Transverse colon (tissue), 4 donors: ENCODE results near the gene CES2. TPM values are rescaled to one million over a fixed set of nuclear protein-coding genes. Genes with fewer than 3 reads are reported as not detected.
A peak's percentile ranks its signal among the peaks of the same experiment; 100 is the strongest.

Source experiments
- DNase-seq: peaks from one replicate; pipeline ENCODE4 v3.0.0-alpha.2; 2019
- H3K27ac ChIP-seq, 4 donors: fragments of 200-600 bp; sonication (generic); 2 replicates each; pipeline ENCODE4 v1.5.1; 2016 to 2018; ENCODE audit warnings: inconsistent platforms in 4 of 4
- H3K27me3 ChIP-seq: fragments of 200-600 bp; sonication (generic); 2 replicates; pipeline ENCODE4 v1.5.1; 2017; ENCODE audit warnings: inconsistent platforms
- H3K36me3 ChIP-seq, 4 donors: fragments of 200-600 bp; sonication (generic); 2 replicates each; pipeline ENCODE4 v1.5.1; 2017 to 2019; ENCODE audit warnings: inconsistent platforms in 4 of 4
- H3K4me1 ChIP-seq, 4 donors: fragments of 200-600 bp; sonication (generic); 2 replicates each; pipeline ENCODE4 v1.5.1; 2017 to 2020; ENCODE audit warnings: inconsistent platforms in 4 of 4
- H3K4me3 ChIP-seq, 4 donors: fragments of 200-600 bp; sonication (generic); 1 replicate in 1 of 4; 2 replicates in 3 of 4; pipeline versions ENCODE4 v1.5.1 to v1.6.1; 2017 to 2019; ENCODE audit warnings: inconsistent platforms in 4 of 4
- H3K9me3 ChIP-seq, 2 donors: fragments of 200-600 bp; sonication (generic); 2 replicates each; pipeline ENCODE4 v1.5.1; 2017 to 2019; ENCODE audit warnings: inconsistent platforms in 2 of 2
- CTCF ChIP-seq, 5 experiments: fragments of 200-600 bp in 3 of 5; fragments of 450-650 bp in 2 of 5; sonication (generic) in 3 of 5; IDR thresholded peaks; 1 replicate in 2 of 5; 2 replicates in 3 of 5; pipeline ENCODE4 v1.5.1; 2016 to 2017; ENCODE audit warnings: antibody characterized with exemption in 5 of 5, inconsistent platforms in 3 of 5, mild to moderate bottlenecking in 2 of 5, moderate library complexity in 1 of 5
- EP300 ChIP-seq: sonication (generic); formaldehyde crosslinking; IDR thresholded peaks from one replicate; pipeline ENCODE4 v1.6.1; 2017; ENCODE audit warnings: antibody characterized with exemption, low read depth
- POLR2A ChIP-seq: fragments of 450-650 bp; IDR thresholded peaks from one replicate; pipeline ENCODE4 v1.6.1; 2016; ENCODE audit warnings: antibody characterized with exemption, mild to moderate bottlenecking, moderate library complexity
- POLR2AphosphoS5 ChIP-seq, 3 donors: sonication (generic); formaldehyde crosslinking; IDR thresholded peaks; one replicate each; pipeline ENCODE4 v1.6.1; 2016; ENCODE audit warnings: antibody characterized with exemption in 3 of 3
- WGBS, 2 donors: methylation state at CpG; one replicate each; pipeline ENCODE4 v1.1.5; 2018; ENCODE audit warnings: low coverage in 1 of 2; 5-methylcytosine and 5-hydroxymethylcytosine counted together
- in situ Hi-C, 4 donors: fragments of 200-750 bp; cut with MboI; loops; one replicate each; pipeline versions ENCODE4 v1.15.0 to v1.15.1; 2017; ENCODE audit warnings: low sequenced_read_pairs in 3 of 4, low pct_ligation_motif_present in 1 of 4, low pct_unique_long_range_greater_than_20kb in 1 of 4
- intact Hi-C: fragments of 100-400 bp; cut with DNase I; formaldehyde crosslinking; loops from one replicate; pipeline ENCODE4 v1.15.1; 2023; ENCODE audit warnings: low total_unique reads
- total RNA-seq, 4 donors: library from RNA; depleted of rRNA; stranded (reverse); fragments of >200 nt; gene quantifications; one replicate each; pipeline ENCODE4 v1.1.0, GENCODE V29; 2016

The CES2 gene
- total RNA-seq, 4 donors from 2014 or later, result 462 to 1,338 (median 921) TPM

- 83 to 91% methylated on average over 1 to 4 of the region's 5 CpGs for WGBS, 2 donors
- Histone ChIP-seq H3K27me3 (peaks cover 9% of the 10 kb centered on the region), H3K36me3 (no peaks in the 10 kb centered on the region), H3K9me3 (no peaks in the 10 kb centered on the region), H3K4me3 (no peak overlapping the region), H3K27ac (no peak overlapping the region), H3K4me1 (peaks cover 4 to 32% (median 24%) of the 10 kb centered on the region in 4 donors)
- TF ChIP-seq POLR2AphosphoS5 (IDR thresholded peaks at IDR 0.05), result no peak
- TF ChIP-seq EP300, result no peak
- no peak for TF ChIP-seq POLR2A
- no peak for TF ChIP-seq CTCF (IDR thresholded peaks at IDR 0.05)
- DNase-seq, result no peak
- in situ Hi-C loops, result no loop called here
- intact Hi-C loops, result no loop called here
These were observed 15.6 kb upstream of the CES2 start for GRCh38 chr16:66919569-66920298.

GRCh38 chr16:66920299-66920590, 15.1 kb upstream of the CES2 start:
- WGBS, 2 donors, result 60% methylated on average over 2 of the region's 2 CpGs; no CpG with 5 or more reads in 1 of the 2 donors
- Histone ChIP-seq H3K36me3 (no peaks in the 10 kb centered on the region), H3K27ac (no peak overlapping the region), H3K4me3 (no peak overlapping the region), H3K9me3 (no peaks in the 10 kb centered on the region), H3K27me3 (peaks cover 12% of the 10 kb centered on the region), H3K4me1 (peaks cover 4 to 36% (median 27%) of the 10 kb centered on the region in 4 donors)
- TF ChIP-seq EP300 (no peak), POLR2AphosphoS5 (IDR thresholded peaks at IDR 0.05) (no peak), POLR2A (no peak), CTCF (IDR thresholded peaks at IDR 0.05) (no peak)
- in situ Hi-C loops (no loop called here), intact Hi-C loops (no loop called here)
- DNase-seq, result no peak

GRCh38 chr16:66920924-66921680, 14.2 kb upstream of the CES2 start:
- H3K27ac ChIP-seq, result peak overlapping the region in 1 of 4 donors; percentile 84
- H3K27me3 ChIP-seq, result peaks cover 16% of the 10 kb centered on the region
- no peak overlapping the region for H3K4me3 ChIP-seq
- intact Hi-C loops, result no loop called here
- DNase-seq, result no peak
- in situ Hi-C loops, result no loop called here
- H3K36me3 ChIP-seq, result no peaks in the 10 kb centered on the region
- H3K9me3 ChIP-seq, result no peaks in the 10 kb centered on the region
- peaks cover 4 to 40% (median 32%) of the 10 kb centered on the region in 4 donors for H3K4me1 ChIP-seq
- no peak for TF ChIP-seq POLR2A
- TF ChIP-seq CTCF (IDR thresholded peaks at IDR 0.05), result no peak
- no peak for TF ChIP-seq EP300
- no peak for TF ChIP-seq POLR2AphosphoS5 (IDR thresholded peaks at IDR 0.05)
- 50 to 72% methylated on average over 2 to 9 of the region's 9 CpGs for WGBS, 2 donors

GRCh38 chr16:66921729-66922450, 13.4 kb upstream of the CES2 start:
- no peak overlapping the region for H3K4me3 ChIP-seq
- TF ChIP-seq CTCF (IDR thresholded peaks at IDR 0.05), result no peak
- no peak for TF ChIP-seq EP300
- no peak for TF ChIP-seq POLR2AphosphoS5 (IDR thresholded peaks at IDR 0.05)
- TF ChIP-seq POLR2A, result no peak
- H3K27me3 ChIP-seq, result peaks cover 16% of the 10 kb centered on the region
- no peaks in the 10 kb centered on the region for H3K36me3 ChIP-seq
- in situ Hi-C loops, result no loop called here
- peak overlapping the region in 1 of 4 donors; percentile 84 for H3K27ac ChIP-seq
- H3K4me1 ChIP-seq, result peaks cover 4 to 46% (median 32%) of the 10 kb centered on the region in 4 donors
- DNase-seq, result no peak
- 60 to 75% methylated on average over 2 to 42 of the region's 42 CpGs for WGBS, 2 donors
- no peaks in the 10 kb centered on the region for H3K9me3 ChIP-seq
- intact Hi-C loops, result no loop called here
